Measurements from ENCODE around the gene RAET1L.
"Not testable (repeated sequence)": the region's sequence is repeated elsewhere in the genome, so short reads cannot be mapped to it uniquely, and the experiment has no call there.

RAET1L gene

GRCh38 chr6:149991472-149991795 is 33.9 kb downstream of the RAET1L start:
- DNase-seq (ENCODE audit: low spot score), result not testable (repeated sequence)

GRCh38 chr6:149990661-149991471 is 34.5 kb downstream of the RAET1L start:
- no peak for DNase-seq (ENCODE audit: low spot score)

GRCh38 chr6:149990212-149990660 is 35.1 kb downstream of the RAET1L start:
- no peak for DNase-seq (ENCODE audit: low spot score)

GRCh38 chr6:149988550-149989346 is 36.6 kb downstream of the RAET1L start:
- no peak for DNase-seq (ENCODE audit: low spot score)

- no peak for DNase-seq (ENCODE audit: low spot score)
Observed at GRCh38 chr6:149987602-149988107, 37.7 kb downstream of the RAET1L start.

- no peak for DNase-seq (ENCODE audit: low spot score)
Observed at GRCh38 chr6:149985481-149985937, 39.8 kb downstream of the RAET1L start.

- no peak for DNase-seq (ENCODE audit: low spot score)
Observed at GRCh38 chr6:149984773-149985172, 40.6 kb downstream of the RAET1L start.

GRCh38 chr6:149983145-149983544 is 42.2 kb downstream of the RAET1L start:
- no peak for DNase-seq (ENCODE audit: low spot score)

- no peak for DNase-seq (ENCODE audit: low spot score)
Observed at GRCh38 chr6:149979293-149979692, 46.0 kb downstream of the RAET1L start.

- DNase-seq (ENCODE audit: low spot score), result no peak
Observed at GRCh38 chr6:149978610-149979009, 46.7 kb downstream of the RAET1L start.

GRCh38 chr6:149977221-149977620 is 48.1 kb downstream of the RAET1L start:
- no peak for DNase-seq (ENCODE audit: low spot score)

GRCh38 chr6:149975400-149975799 is 49.9 kb downstream of the RAET1L start:
- DNase-seq (ENCODE audit: low spot score), result no peak

- no peak for DNase-seq (ENCODE audit: low spot score)
Observed at GRCh38 chr6:149974825-149975224, 50.5 kb downstream of the RAET1L start.

GRCh38 chr6:149974394-149974793 is 50.9 kb downstream of the RAET1L start:
- DNase-seq (ENCODE audit: low spot score), result not testable (repeated sequence)

- DNase-seq (ENCODE audit: low spot score), result no peak
Observed at GRCh38 chr6:149969635-149970034, 55.7 kb downstream of the RAET1L start.

- not testable (repeated sequence) for DNase-seq (ENCODE audit: low spot score)
Observed at GRCh38 chr6:149968909-149969308, 56.4 kb downstream of the RAET1L start.
